HepG2 (cell line): ENCODE measurements around the gene FGF3. TPM values are rescaled to one million over a fixed set of nuclear protein-coding genes. Genes with fewer than 3 reads are reported as not detected.

Experiments used
- ATAC-seq: fragments of 200-7000 bp; cut with Tn5 transposase; 3 replicates; pipeline ENCODE4 v1.9.1; 2020; ENCODE audit warnings: mild to moderate bottlenecking, moderate library complexity
- BruUV-seq: library from RNA; stranded (reverse); fragments of 400-500 nt; replicated peaks from 2 replicates; lab custom pipeline; 2021; lab: Mats Ljungman, UMichigan
- CTCF ChIA-PET: fragments of 300-600 bp; formaldehyde crosslinking; extraction: SDS; loops from one replicate; lab custom pipeline; 2021; ENCODE audit warnings: low total read pairs, inconsistent platforms, low intra/inter-chr PET ratio; lab: Yijun Ruan, JAX
- POLR2A ChIA-PET: fragments of 350-600 bp; sonication (Branson Sonifier 250); formaldehyde crosslinking; loops from one replicate; lab custom pipeline; 2020; ENCODE audit warnings: antibody characterized with exemption, inconsistent platforms; lab: Yijun Ruan, JAX
- DNase-seq: peaks from one replicate; pipeline ENCODE4 v3.0.0-alpha.2; 2015; ENCODE audit warnings: low spot score
- FAIRE-seq: peaks from 3 replicates; lab custom pipeline; 2011; peaks lifted over from hg19 to GRCh38; lab: Jason Lieb, UNC
- H2AFZ ChIP-seq: one replicate; pipeline ENCODE4 v1.6.1; 2011; ENCODE audit warnings: low read length, inconsistent platforms
- H3K27ac ChIP-seq: fragments of 300-600 bp; 3 replicates; pipeline ENCODE4 v1.8.0; 2011; ENCODE audit warnings: mixed run types, mild to moderate bottlenecking, mixed read lengths, low read length, inconsistent platforms; ENCODE audit not compliant: insufficient read depth; ENCODE audit errors: extremely low read length
- H3K27me3 ChIP-seq, 2 experiments: fragments of 200-600 bp in 1 of 2; 2 replicates in 1 of 2; 3 replicates in 1 of 2; pipeline versions ENCODE4 v1.6.0 to v1.8.0; 2011; ENCODE audit warnings: low read length in 2 of 2, mild to moderate bottlenecking in 2 of 2, moderate library complexity in 2 of 2, inconsistent platforms in 1 of 2; ENCODE audit not compliant: insufficient read depth in 2 of 2, control insufficient read depth in 1 of 2
- H3K36me3 ChIP-seq, 2 experiments: fragments of 200-600 bp in 1 of 2; replicated peaks in 1 of 2; 2 replicates in 1 of 2; 3 replicates in 1 of 2; pipeline versions ENCODE4 v1.5.1 to v1.8.0; 2011; ENCODE audit warnings: low read length in 2 of 2, inconsistent platforms in 1 of 2; ENCODE audit not compliant: insufficient read depth in 2 of 2, control insufficient read depth in 1 of 2
- H3K4me1 ChIP-seq: 2 replicates; pipeline ENCODE4 v1.5.1; 2012; ENCODE audit warnings: low read length, inconsistent platforms; ENCODE audit not compliant: insufficient read depth
- H3K4me2 ChIP-seq: 2 replicates; pipeline ENCODE4 v1.6.0; 2011; ENCODE audit warnings: low read depth, low read length, inconsistent platforms
- H3K4me3 ChIP-seq, 3 experiments: fragments of 200-600 bp in 1 of 3; sonication (generic), shearing (Covaris generic) in 1 of 3; replicated peaks in 1 of 3; 2 replicates each; pipeline ENCODE4 v1.5.1; 2011 to 2016; ENCODE audit warnings: low read length in 3 of 3, inconsistent platforms in 2 of 3, low read depth in 2 of 3, mild to moderate bottlenecking in 2 of 3, control low read depth in 1 of 3, mixed read lengths in 1 of 3; ENCODE audit not compliant: insufficient read depth in 1 of 3
- H3K79me2 ChIP-seq: one replicate; pipeline ENCODE4 v1.6.1; 2011; ENCODE audit warnings: low read length, inconsistent platforms; ENCODE audit not compliant: insufficient read depth
- H3K9ac ChIP-seq: 2 replicates; pipeline ENCODE4 v1.6.0; 2011; ENCODE audit warnings: mild to moderate bottlenecking, low read depth, low read length, inconsistent platforms; ENCODE audit not compliant: insufficient read depth
- H3K9me3 ChIP-seq: 2 replicates; pipeline ENCODE4 v1.5.1; 2012; ENCODE audit warnings: mild to moderate bottlenecking, low read length
- H4K20me1 ChIP-seq: 2 replicates; pipeline ENCODE4 v1.6.0; 2011; ENCODE audit warnings: inconsistent platforms, mild to moderate bottlenecking, low read length, moderate library complexity; ENCODE audit not compliant: insufficient read depth
- ARID3A ChIP-seq: IDR thresholded peaks from 2 replicates; pipeline ENCODE4 v1.6.1; 2012; ENCODE audit warnings: low read depth, low read length, improper control_type of control experiment
- EEA1 ChIP-seq: sonication (generic); formaldehyde crosslinking; IDR thresholded peaks from 2 replicates; pipeline ENCODE4 v1.5.1; 2020; ENCODE audit warnings: mild to moderate bottlenecking, missing genetic modification reagents, borderline replicate concordance
- FOSL1 ChIP-seq: sonication (generic); formaldehyde crosslinking; IDR thresholded peaks from 2 replicates; pipeline ENCODE4 v1.9.0; 2021; ENCODE audit warnings: missing genetic modification reagents, borderline replicate concordance
- GABPA ChIP-seq, 2 experiments: IDR thresholded peaks; 2 replicates each; pipeline ENCODE4 v1.6.1; 2011 to 2016; ENCODE audit warnings: low read depth in 2 of 2, low read length in 1 of 2, missing biosample characterization in 1 of 2, missing genetic modification characterization in 1 of 2
- GMEB2 ChIP-seq: IDR thresholded peaks from 2 replicates; pipeline ENCODE4 v1.6.1; 2016; ENCODE audit warnings: missing biosample characterization, missing genetic modification reagents, low read depth
- MLLT10 ChIP-seq: sonication (generic); formaldehyde crosslinking; IDR thresholded peaks from 2 replicates; pipeline ENCODE4 v1.4.0; 2020; ENCODE audit warnings: missing genetic modification reagents
- PTBP1 ChIP-seq: fragments of 200-400 bp; formaldehyde crosslinking; IDR thresholded peaks from 2 replicates; pipeline ENCODE4 v1.6.1; 2018; ENCODE audit warnings: low read length, low read depth; ENCODE audit not compliant: poor library complexity, severe bottlenecking
- ZFP91 ChIP-seq: sonication (generic); formaldehyde crosslinking; IDR thresholded peaks from 2 replicates; pipeline ENCODE4 v1.9.0; 2022; ENCODE audit warnings: missing genetic modification reagents, mild to moderate bottlenecking, borderline replicate concordance
- ZNF652 ChIP-seq: IDR thresholded peaks from 2 replicates; pipeline ENCODE4 v1.6.1; 2016; ENCODE audit warnings: low read depth, borderline replicate concordance
- ZNF687 ChIP-seq: sonication (generic); formaldehyde crosslinking; IDR thresholded peaks from 2 replicates; pipeline ENCODE4 v1.5.1; 2020; ENCODE audit warnings: mild to moderate bottlenecking, missing genetic modification reagents, moderate library complexity
- ZNF772 ChIP-seq: sonication (generic); formaldehyde crosslinking; IDR thresholded peaks from 2 replicates; pipeline ENCODE4 v1.5.0; 2020; ENCODE audit warnings: mild to moderate bottlenecking, missing genetic modification reagents
- WGBS: methylation state at CpG from one replicate; pipeline ENCODE4 v1.1.6; 2017; ENCODE audit warnings: low lambda C conversion rate; 5-methylcytosine and 5-hydroxymethylcytosine counted together
- in situ Hi-C: cut with HindIII; loops from 2 replicates; pipeline ENCODE4 v1.10.0; 2017; ENCODE audit warnings: low pct_unique_long_range_greater_than_20kb; ENCODE audit not compliant: extremely low pct_ligation_motif_present
- intact Hi-C: fragments of 100-400 bp; cut with micrococcal nuclease; formaldehyde crosslinking; loops from one replicate; pipeline ENCODE4 v1.10.0; 2022; ENCODE audit not compliant: unreplicated experiment
- polyA plus RNA-seq, 8 experiments: library from polyadenylated mRNA; depleted of rRNA in 3 of 8; stranded (reverse) in 7 of 8; unstranded in 1 of 8; fragments of >200 nt; fragmentation: Illumina TruSeq in 4 of 8; extraction: Trizol in 4 of 8; gene quantifications; 2 replicates each; pipeline versions ENCODE4 v1.2.1 to v1.2.3, GENCODE V29; 2011 to 2016; ENCODE audit warnings: low read depth in 4 of 8, missing spikeins in 1 of 8, mixed read lengths in 1 of 8; ENCODE audit not compliant: insufficient read depth in 1 of 8
- total RNA-seq, 5 experiments: library from RNA; depleted of rRNA; stranded (reverse); fragments of >200 nt; fragmentation: Illumina TruSeq; extraction: Trizol; gene quantifications; 2 replicates each; pipeline ENCODE4 v1.2.3, GENCODE V29; 2016; ENCODE audit warnings: low read depth in 1 of 5

FGF3 gene
- total and polyA plus RNA-seq, 2 of the 13 experiments (the other 11 are each of a cell fraction or from before 2014, with no cell fraction given), result not detected

GRCh38 chr11:69828276-69828970 is 9.2 kb upstream of the FGF3 start:
- Histone ChIP-seq H3K27ac (no peak overlapping the region), H3K79me2 (no peaks in the 10 kb centered on the region), H4K20me1 (no peaks in the 10 kb centered on the region), H3K4me2 (peak overlapping the region; percentile 46), H2AFZ (no peak overlapping the region), H3K9me3 (no peaks in the 10 kb centered on the region), H3K4me3 (no peak overlapping the region; a peak in 1 of 6 replicates), H3K36me3 (no peaks in the 10 kb centered on the region), H3K4me1 (peaks cover 17% of the 10 kb centered on the region), H3K27me3 (peaks cover 3 to 20% of the 10 kb centered on the region in 2 experiments; a peak in 3 of 5 replicates), H3K9ac (no peak overlapping the region)
- FAIRE-seq, result no peak
- intact Hi-C loops, result no loop called here
- no TSS peak for BruUV-seq
- ChIA-PET CTCF (no interaction called here), POLR2A (no interaction called here)
- WGBS, result 39% methylated on average over 12 of the region's 12 CpGs
- DNase-seq, result no peak
- peak; percentile 53 for ATAC-seq
- in situ Hi-C loops, result no loop called here
- TF ChIP-seq GABPA (IDR thresholded peaks at IDR 0.05; ENCODE audit: low read depth, low read length) (no peak), GABPA (CRISPR knock-in tag; IDR thresholded peaks at IDR 0.05; ENCODE audit: low read depth) (no peak), GMEB2 (CRISPR knock-in tag) (no peak), PTBP1 (no peak), MLLT10 (CRISPR knock-in tag) (no peak), ARID3A (no peak), ZFP91 (CRISPR knock-in tag) (peak; percentile 37; the same call in 1 of the 2 replicates), ZNF772 (CRISPR knock-in tag) (no peak), EEA1 (CRISPR knock-in tag) (no peak), ZNF652 (CRISPR knock-in tag) (peak; percentile 83), ZNF687 (CRISPR knock-in tag) (peak; percentile 30; the same call in 1 of the 2 replicates), FOSL1 (CRISPR knock-in tag) (no peak)
